EH (cell line): Measurements from ENCODE around the gene TTC31.
A peak's percentile ranks its signal among the peaks of the same experiment; 100 is the strongest.

ENCODE experiments used
- DNase-seq: peaks from one replicate; pipeline ENCODE4 v3.0.0-alpha.2; 2015; ENCODE audit warnings: low read depth

Gene TTC31

GRCh38 chr2:74526649-74527230 is 43.9 kb downstream of the TTC31 start:
- no peak for DNase-seq

- DNase-seq: no peak
These were observed 44.9 kb downstream of the TTC31 start for GRCh38 chr2:74527741-74528140.

DNA sequence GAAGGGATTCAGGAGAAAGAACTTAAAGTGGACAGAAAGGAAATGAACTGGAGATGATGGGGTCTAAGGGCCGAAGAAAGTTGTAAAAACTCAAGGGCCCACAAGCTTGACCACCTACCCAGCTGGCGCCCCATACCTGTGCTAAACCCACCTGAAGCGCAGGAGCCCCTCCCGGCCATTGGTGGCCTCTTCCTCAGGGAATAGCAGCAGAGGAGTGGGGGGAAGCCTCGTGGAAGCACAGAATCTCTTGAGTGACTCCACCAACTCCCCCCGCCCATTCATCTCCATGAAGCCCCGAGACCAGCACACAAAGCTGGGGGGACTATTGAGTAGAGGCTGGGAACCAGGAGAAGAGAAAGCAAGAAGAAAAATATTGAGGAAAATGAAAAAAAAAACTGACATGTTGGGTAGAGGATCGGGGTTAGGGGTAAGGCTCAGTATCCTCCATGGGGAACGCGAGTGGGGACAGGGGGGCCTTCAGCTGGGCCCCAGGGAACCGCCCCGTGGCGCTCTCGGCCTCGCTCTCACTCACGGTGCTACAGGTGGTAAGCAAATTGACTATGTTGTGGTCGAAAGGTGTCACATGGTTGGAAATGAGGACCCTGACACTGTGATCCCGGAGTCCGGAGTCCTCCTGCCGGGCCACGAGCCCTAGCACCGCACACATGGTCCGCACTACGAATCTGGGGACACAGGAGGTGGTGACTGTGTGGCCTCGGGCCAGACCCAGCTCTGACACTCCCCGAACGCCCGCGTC is 45.9 kb downstream of the TTC31 start:
- no peak for DNase-seq

DNA sequence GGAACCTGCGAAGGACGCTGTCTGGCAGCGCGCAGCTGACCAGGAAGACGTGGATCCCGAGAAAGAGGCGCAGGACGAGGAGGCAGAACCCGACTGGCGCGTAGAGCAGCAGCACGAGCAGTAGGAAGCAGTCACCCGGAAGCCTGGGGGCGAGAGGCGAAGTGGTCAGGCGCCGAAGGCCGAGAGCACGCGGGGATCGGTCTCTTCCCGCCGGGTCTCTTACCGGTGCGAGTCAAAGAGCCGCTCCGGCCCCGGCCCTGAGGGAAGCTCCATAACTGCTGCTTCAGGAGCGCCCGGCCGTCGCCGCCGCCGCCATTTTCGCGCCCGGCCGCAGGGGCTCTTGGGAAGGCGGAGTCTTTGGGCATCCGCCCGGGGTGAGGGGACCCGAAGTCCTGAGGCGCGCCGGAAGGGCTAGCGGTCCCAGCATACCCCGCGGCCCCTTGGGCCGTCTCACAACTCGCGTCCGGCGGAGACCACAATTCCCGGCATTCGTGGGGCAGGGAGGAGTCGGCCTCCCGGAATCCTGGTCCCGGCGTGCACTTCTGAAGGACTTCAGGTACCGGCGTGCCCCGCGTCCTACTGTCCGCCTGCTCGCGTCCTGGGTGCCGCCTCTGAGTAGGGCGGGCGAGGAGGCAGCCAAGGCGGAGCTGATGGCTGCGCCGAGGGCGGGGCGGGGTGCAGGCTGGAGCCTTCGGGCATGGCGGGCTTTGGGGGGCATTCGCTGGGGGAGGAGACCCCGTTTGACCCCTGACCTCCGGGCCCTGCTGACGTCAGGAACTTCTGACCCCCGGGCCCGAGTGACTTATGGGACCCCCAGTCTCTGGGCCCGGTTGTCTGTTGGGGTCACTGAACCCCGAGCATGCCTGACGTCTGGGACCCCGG is 46.7 kb downstream of the TTC31 start, which contains the start of the genes AUP1 and HTRA2:
Gene AUP1 (minus strand): TSS at position 350 of the 882 bp plus-strand sequence. CDS start 77 bp downstream, at position 273.
Gene HTRA2 (plus strand): TSS at position 577 of the 882 bp plus-strand sequence. CDS start 74 bp downstream, at position 651.
- DNase-seq: peak; percentile 99

GRCh38 chr2:74530239-74531187 is 47.6 kb downstream of the TTC31 start:
- peak; percentile 71 for DNase-seq

- DNase-seq: no peak
These were observed 48.8 kb downstream of the TTC31 start for GRCh38 chr2:74531666-74532065.

GRCh38 chr2:74532222-74532621 is 49.3 kb downstream of the TTC31 start:
- peak; percentile 66 for DNase-seq

DNA sequence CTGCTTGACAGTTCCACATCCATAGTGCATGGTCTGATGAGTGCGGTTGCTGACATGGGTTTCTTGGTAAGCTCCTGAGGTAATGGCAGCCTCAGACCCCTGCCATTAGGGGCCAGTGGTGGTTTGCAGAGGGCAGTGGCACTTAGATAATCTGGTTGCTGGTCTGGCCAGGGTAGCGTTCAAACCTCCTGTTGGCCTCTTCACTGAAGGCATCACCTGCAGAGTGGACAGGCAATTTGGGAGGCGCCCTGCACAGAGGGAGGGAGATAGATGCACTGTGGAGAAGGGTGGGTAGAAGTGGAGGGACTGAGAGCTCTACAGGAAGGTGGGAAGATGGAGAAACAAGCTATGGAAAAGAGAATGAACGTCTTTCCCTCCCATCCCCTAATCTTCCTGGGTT is 50.6 kb downstream of the TTC31 start:
- no peak for DNase-seq

- no peak for DNase-seq
These were observed 51.5 kb downstream of the TTC31 start for GRCh38 chr2:74534411-74534810.

- no peak for DNase-seq
These were observed 52.6 kb downstream of the TTC31 start for GRCh38 chr2:74535440-74535965.

DNA sequence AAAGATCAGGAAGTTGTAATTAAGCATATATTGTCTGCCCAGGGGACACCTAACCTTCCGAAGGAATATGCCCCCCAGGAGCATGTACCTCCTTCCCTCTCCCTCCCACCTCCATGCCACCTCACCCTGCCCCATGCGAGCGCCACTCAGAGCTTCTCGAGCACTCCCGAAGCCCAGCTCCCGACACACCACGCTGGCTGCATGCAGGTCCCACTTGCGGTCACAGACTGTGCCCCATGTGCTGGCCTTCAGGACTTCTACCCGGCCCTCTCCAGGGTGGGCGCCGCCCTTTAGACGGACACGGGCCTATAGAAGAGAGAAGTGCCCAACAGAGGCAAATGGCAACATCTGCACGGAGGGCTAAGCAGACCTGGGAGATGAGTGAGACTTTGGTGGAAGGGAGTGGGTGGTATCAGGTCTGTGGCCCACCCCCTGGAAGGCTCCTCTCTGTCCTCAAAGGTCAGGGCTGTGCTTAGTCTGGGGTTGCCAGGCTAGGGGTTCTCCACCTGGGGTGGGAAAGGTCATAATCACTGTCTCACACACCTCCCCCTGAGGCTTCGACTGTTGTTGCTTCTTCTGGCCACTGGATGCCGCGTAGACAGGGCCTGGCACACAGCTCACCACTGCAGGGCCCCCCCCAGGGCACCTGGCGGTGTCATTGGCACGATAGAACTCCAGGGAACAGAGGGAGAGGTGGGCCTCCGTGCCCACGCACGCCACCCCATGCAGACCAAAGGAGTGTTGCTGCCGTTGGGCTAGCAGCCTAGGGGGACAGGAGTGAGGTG is 53.5 kb downstream of the TTC31 start:
- DNase-seq: no peak

DNA sequence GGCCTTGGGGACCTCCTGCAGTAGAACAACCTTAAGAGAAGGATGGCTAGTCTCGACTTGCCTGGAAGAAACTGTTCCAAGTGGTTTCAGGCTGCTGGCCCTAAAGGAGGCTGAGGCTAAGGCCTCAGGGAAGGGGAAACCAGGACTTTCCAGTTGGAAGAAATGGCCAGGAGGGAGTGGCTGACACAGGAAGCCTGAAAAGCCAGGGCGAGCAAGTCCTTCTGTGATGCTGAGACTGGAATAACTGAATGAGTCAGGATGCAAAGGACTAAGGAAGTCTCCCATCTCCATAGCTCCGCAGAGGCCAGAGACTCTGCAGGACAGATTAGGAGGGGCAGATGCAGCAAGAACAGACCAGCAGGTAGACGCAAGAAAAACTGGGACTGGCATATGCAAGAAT is 54.3 kb downstream of the TTC31 start:
- DNase-seq: peak; percentile 33

GRCh38 chr2:74538881-74539339 is 56.0 kb downstream of the TTC31 start:
- DNase-seq: no peak

- DNase-seq: no peak
These were observed 57.4 kb downstream of the TTC31 start for GRCh38 chr2:74540291-74540690.

GRCh38 chr2:74542978-74543377 is 60.1 kb downstream of the TTC31 start:
- DNase-seq: no peak
